HG03159 (cell line): ENCODE results near the gene TPCN2.

Experiments
- ATAC-seq: cut with Tn5 transposase; IDR thresholded peaks from one replicate; pipeline ENCODE4 v1.9.1; 2021; ENCODE audit warnings: mild to moderate bottlenecking, moderate library complexity; ENCODE audit not compliant: unreplicated experiment

The TPCN2 gene

GRCh38 chr11:69010361-69010891 is 38.3 kb upstream of the TPCN2 start:
- ATAC-seq = no peak

GRCh38 chr11:69010964-69011623 is 37.6 kb upstream of the TPCN2 start:
- ATAC-seq = no peak

GRCh38 chr11:69011624-69012091 is 37.1 kb upstream of the TPCN2 start:
- ATAC-seq = no peak

GRCh38 chr11:69012092-69013008 is 36.4 kb upstream of the TPCN2 start:
- no peak for ATAC-seq

GRCh38 chr11:69013009-69013951 is 35.5 kb upstream of the TPCN2 start, which contains the start of gene MRGPRF:
TSS of gene MRGPRF (minus strand) at chr11:69013246. CDS start at chr11:69009901, 3,345 bp downstream.
- no peak for ATAC-seq

GRCh38 chr11:69014084-69014851 is 34.5 kb upstream of the TPCN2 start:
- no peak for ATAC-seq

- ATAC-seq = no peak
Observed at GRCh38 chr11:69014898-69015549, 33.7 kb upstream of the TPCN2 start.

- no peak for ATAC-seq
Observed at GRCh38 chr11:69017951-69018350, 30.8 kb upstream of the TPCN2 start.

- ATAC-seq = no peak
Observed at GRCh38 chr11:69018924-69019323, 29.8 kb upstream of the TPCN2 start.

GRCh38 chr11:69022260-69022659 is 26.5 kb upstream of the TPCN2 start:
- no peak for ATAC-seq

- no peak for ATAC-seq
Observed at GRCh38 chr11:69024509-69024908, 24.2 kb upstream of the TPCN2 start.

GRCh38 chr11:69027704-69028372 is 20.9 kb upstream of the TPCN2 start:
- ATAC-seq = no peak

- no peak for ATAC-seq
Observed at GRCh38 chr11:69030301-69030700, 18.4 kb upstream of the TPCN2 start.

- ATAC-seq = no peak
Observed at GRCh38 chr11:69032833-69033232, 15.9 kb upstream of the TPCN2 start.

GRCh38 chr11:69033431-69033830 is 15.3 kb upstream of the TPCN2 start:
- no peak for ATAC-seq

GRCh38 chr11:69034123-69034867 is 14.4 kb upstream of the TPCN2 start:
- ATAC-seq = no peak

- ATAC-seq = no peak
Observed at GRCh38 chr11:69035150-69035945, 13.4 kb upstream of the TPCN2 start.
